Astrocyte of the spinal cord (primary cell): ENCODE results near the gene MORF4L1.
A peak's percentile ranks its signal among the peaks of the same experiment; 100 is the strongest.
"Not testable (repeated sequence)": the region's sequence is repeated elsewhere in the genome, so short reads cannot be mapped to it uniquely, and the experiment has no call there.

Source experiments
- DNase-seq: peaks from one replicate; pipeline ENCODE4 v3.0.0; 2011; ENCODE audit warnings: low read depth, low spot score
- H3K4me3 ChIP-seq: 2 replicates; pipeline ENCODE4 v1.5.1; 2011; ENCODE audit warnings: low read depth, mild to moderate bottlenecking, low read length, moderate library complexity
- in situ Hi-C: cut with HindIII; loops from 2 replicates; pipeline ENCODE4 v1.10.0; 2017; ENCODE audit warnings: low sequenced_read_pairs
- TF ChIP-seq, protein P1 (sequence below): IDR thresholded peaks from 2 replicates; pipeline ENCODE4 v1.5.1; 2012; ENCODE audit warnings: low read depth, mild to moderate bottlenecking, low read length, inconsistent platforms

The MORF4L1 gene

GRCh38 chr15:78925956-78926743 lies 53.5 kb downstream of the MORF4L1 start:
- H3K4me3 ChIP-seq: no peak overlapping the region
- TF ChIP-seq, protein P1, sequence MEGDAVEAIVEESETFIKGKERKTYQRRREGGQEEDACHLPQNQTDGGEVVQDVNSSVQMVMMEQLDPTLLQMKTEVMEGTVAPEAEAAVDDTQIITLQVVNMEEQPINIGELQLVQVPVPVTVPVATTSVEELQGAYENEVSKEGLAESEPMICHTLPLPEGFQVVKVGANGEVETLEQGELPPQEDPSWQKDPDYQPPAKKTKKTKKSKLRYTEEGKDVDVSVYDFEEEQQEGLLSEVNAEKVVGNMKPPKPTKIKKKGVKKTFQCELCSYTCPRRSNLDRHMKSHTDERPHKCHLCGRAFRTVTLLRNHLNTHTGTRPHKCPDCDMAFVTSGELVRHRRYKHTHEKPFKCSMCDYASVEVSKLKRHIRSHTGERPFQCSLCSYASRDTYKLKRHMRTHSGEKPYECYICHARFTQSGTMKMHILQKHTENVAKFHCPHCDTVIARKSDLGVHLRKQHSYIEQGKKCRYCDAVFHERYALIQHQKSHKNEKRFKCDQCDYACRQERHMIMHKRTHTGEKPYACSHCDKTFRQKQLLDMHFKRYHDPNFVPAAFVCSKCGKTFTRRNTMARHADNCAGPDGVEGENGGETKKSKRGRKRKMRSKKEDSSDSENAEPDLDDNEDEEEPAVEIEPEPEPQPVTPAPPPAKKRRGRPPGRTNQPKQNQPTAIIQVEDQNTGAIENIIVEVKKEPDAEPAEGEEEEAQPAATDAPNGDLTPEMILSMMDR: no peak
- in situ Hi-C loops: no loop called here
- no peak for DNase-seq

- no peak overlapping the region for H3K4me3 ChIP-seq
- TF ChIP-seq, protein P1: no peak
- no peak for DNase-seq
- in situ Hi-C loops: no loop called here
These were observed 54.5 kb downstream of the MORF4L1 start for GRCh38 chr15:78927077-78927790.

- in situ Hi-C loops: not testable (repeated sequence)
These were observed 55.5 kb downstream of the MORF4L1 start for GRCh38 chr15:78928176-78928575.

GRCh38 chr15:78928616-78929093 lies 56.0 kb downstream of the MORF4L1 start:
- no peak for DNase-seq
- in situ Hi-C loops: no loop called here
- TF ChIP-seq, protein P1: no peak

More at GRCh38 chr15:78928176-78928575, 55.5 kb downstream of the MORF4L1 start:
- H3K4me3 ChIP-seq, DNase-seq: not testable (repeated sequence)

DNA sequence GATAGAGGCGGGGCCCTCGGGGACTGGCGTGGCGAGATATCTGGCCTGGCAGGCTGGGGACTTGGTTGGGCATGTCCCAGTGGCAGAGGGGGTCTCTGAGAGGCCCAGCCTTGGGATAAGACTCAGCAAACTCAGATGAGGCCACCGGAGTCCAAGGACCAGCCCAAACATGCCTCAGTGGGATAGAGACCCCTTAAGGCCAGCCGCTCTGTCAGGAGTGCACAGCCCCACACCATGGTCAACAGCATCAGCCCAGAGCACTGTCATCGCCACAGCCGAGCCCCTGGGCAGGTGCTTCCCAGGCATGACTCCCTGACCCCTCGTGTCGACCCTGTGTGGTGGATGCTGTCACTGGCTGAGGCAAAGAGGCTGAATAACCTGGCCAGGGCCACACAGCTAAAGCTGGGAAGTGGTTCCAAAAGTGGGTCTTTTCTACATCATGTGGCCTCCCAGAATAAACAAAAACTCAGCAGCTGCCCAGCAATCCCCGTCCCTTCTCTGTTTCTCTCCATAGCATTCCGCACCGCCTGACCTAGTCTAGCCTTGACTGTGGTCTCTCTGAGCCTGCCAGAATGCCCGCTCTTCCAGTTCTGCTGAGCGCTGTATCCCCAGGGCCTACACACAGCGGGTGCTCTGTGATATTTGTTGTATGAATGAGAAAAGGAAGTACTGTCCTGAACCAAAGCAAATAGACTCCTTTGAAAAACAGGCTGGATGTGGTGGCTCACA lies 57.0 kb downstream of the MORF4L1 start:
- in situ Hi-C loops: no loop called here
- no peak overlapping the region for H3K4me3 ChIP-seq
- no peak for DNase-seq
- TF ChIP-seq, protein P1: no peak

More at GRCh38 chr15:78928616-78929093, 56.0 kb downstream of the MORF4L1 start:
- no peak overlapping the region for H3K4me3 ChIP-seq

- TF ChIP-seq, protein P1: no peak
- peak; percentile 89 for DNase-seq
- H3K4me3 ChIP-seq: no peak overlapping the region
These were observed 58.1 kb downstream of the MORF4L1 start for GRCh38 chr15:78930577-78931388.

More at GRCh38 chr15:78930577-78931388, 58.1 kb downstream of the MORF4L1 start:
- in situ Hi-C loops: no loop called here
